Measurements from ENCODE around the gene ING5.
"Not testable (repeated sequence)": the region's sequence is repeated elsewhere in the genome, so short reads cannot be mapped to it uniquely, and the experiment has no call there.

ING5 gene

GRCh38 chr2:241736111-241736510, 34.3 kb downstream of the ING5 start:
- no peak for DNase-seq (ENCODE audit: low read depth in 3 of 3, low spot score in 1 of 3)

GRCh38 chr2:241738040-241738686, 36.3 kb downstream of the ING5 start:
- no peak for DNase-seq (ENCODE audit: low read depth in 3 of 3, low spot score in 1 of 3)

DNA sequence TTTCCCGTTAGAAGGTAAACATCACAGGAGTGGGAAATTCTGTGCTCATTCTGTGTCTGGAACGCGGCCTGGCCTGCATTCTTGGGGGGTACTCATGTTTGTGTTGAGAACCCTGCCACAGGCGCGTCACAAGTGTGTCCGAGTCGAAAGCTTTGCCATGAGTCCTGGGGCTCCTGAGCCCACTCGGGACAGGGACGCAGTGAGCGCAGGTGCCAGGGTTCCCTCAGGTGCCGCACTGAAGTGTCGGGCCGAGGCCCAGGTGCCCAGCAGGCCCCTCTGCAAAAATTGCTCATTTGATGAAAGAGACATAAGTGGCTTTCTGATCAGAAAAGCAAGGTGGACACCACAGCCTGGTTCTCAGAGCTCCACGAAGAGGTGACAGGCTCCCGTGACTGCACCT, 37.3 kb downstream of the ING5 start:
- no peak for DNase-seq (ENCODE audit: low read depth in 3 of 3, low spot score in 1 of 3)

- peak in 1 of 3 donors; percentile 39 for DNase-seq (ENCODE audit: low read depth in 3 of 3, low spot score in 1 of 3)
Measured at GRCh38 chr2:241739651-241740050, 37.8 kb downstream of the ING5 start.

DNA sequence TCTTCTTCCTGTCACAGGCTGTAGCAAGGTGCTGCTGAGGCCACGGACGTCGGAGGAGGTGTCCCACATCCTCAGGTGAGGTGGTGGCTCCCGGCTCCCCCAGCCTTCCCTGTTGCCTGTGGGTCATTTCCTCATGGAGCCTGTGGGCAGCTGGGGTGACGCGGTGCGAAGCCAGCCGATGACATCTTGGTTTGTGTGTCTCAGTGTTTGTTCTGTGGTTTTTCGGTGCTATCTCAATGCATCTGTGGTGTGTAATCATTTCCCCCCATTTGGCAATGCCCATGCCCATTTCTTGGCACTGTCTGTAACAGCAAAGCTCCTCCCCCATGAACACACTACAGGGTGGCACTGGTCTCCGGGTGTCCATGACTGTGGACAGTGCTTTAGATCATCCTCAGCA, 39.2 kb downstream of the ING5 start:
- DNase-seq (ENCODE audit: low read depth in 3 of 3, low spot score in 1 of 3), result no peak

GRCh38 chr2:241742320-241742939, 40.6 kb downstream of the ING5 start:
- no peak for DNase-seq (ENCODE audit: low read depth in 3 of 3, low spot score in 1 of 3)

DNA sequence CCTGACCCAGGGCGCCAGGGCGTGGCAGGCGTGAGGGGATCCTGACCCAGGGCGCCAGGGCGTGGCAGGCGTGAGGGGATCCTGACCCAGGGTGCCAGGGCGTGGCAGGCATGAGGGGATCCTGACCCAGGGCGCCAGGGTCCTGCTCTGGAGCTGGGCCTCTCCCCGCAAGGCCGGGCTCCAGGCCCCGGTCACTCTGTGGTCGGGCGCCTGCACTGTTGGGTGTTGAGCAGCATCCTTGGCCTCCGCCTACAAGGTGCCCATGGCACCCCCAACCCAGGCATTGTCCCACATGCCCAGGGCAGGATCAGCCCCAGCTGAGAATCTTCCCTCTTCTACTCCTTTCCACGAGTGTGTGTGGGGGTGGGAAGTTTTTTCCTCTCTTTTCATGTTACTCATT, 41.2 kb downstream of the ING5 start:
- not testable (repeated sequence) for DNase-seq (ENCODE audit: low read depth in 3 of 3, low spot score in 1 of 3)

- DNase-seq (ENCODE audit: low read depth in 3 of 3, low spot score in 1 of 3), result no peak
Measured at GRCh38 chr2:241743620-241744019, 41.8 kb downstream of the ING5 start.

DNA sequence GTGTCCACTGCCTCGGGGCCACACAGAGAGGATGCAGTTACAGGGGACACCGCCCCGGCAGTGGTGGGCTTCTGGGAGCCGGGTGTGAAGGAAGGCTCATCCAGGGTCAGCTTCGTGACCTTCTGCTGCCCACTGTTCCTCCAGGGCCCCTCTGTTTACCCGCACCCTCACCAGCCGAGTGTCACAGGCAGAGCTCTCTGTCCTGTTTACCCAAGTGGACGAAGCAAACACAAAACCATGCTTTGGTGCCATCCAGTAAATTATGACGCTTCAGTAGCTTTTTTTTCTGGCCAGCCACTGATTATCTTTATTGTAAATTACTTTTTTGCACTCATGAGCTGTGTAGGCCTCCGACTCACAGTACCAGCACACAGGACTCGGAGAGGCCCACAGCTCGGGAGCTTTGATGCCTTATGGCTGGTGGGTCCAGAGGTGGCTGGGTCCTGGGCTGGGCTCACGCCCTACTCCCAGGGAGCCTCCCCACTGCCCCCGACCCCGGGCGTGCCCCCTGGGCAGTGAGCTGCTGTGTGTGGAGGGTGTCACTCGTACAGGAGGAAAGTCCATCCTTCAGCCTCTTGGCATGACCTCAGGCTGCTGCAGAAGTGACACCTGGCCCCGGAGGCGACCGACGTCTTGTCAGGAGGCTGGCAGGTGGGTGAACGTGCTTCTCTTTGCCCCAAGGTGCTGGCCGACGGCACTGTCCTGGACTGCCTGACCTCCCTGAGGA, 42.4 kb downstream of the ING5 start:
- DNase-seq (ENCODE audit: low read depth in 3 of 3, low spot score in 1 of 3), result no peak

- no peak for DNase-seq (ENCODE audit: low read depth in 3 of 3, low spot score in 1 of 3)
Measured at GRCh38 chr2:241745276-241745675, 43.4 kb downstream of the ING5 start.

GRCh38 chr2:241746084-241746483, 44.2 kb downstream of the ING5 start:
- DNase-seq (ENCODE audit: low read depth in 3 of 3, low spot score in 1 of 3), result no peak

- DNase-seq (ENCODE audit: low read depth in 3 of 3, low spot score in 1 of 3), result no peak
Measured at GRCh38 chr2:241748468-241749256, 46.8 kb downstream of the ING5 start.

GRCh38 chr2:241750076-241750840, 48.4 kb downstream of the ING5 start:
- DNase-seq (ENCODE audit: low read depth in 3 of 3, low spot score in 1 of 3), result no peak

- no peak for DNase-seq (ENCODE audit: low read depth in 3 of 3, low spot score in 1 of 3)
Measured at GRCh38 chr2:241751152-241751551, 49.3 kb downstream of the ING5 start.

DNA sequence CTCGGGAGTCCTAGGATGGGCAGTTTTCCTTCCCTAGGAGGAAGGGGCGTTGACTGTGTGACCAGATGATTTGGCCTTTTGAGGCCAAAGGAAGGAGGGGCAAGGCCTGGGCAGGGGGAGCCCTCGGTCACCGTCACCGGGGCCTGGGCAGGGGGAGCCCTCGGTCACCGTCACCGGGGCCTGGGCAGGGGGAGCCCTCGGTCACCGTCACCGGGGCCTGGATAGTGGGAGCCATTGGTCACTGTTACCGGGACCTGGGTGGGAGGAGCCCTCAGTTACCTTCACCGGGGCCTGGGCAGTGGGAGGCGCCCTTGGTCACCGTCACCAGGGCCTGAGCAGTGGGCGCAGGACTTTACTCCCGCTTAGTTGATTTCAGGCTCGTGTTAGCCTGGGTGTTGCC, 49.9 kb downstream of the ING5 start:
- no peak for DNase-seq (ENCODE audit: low read depth in 3 of 3, low spot score in 1 of 3)

DNA sequence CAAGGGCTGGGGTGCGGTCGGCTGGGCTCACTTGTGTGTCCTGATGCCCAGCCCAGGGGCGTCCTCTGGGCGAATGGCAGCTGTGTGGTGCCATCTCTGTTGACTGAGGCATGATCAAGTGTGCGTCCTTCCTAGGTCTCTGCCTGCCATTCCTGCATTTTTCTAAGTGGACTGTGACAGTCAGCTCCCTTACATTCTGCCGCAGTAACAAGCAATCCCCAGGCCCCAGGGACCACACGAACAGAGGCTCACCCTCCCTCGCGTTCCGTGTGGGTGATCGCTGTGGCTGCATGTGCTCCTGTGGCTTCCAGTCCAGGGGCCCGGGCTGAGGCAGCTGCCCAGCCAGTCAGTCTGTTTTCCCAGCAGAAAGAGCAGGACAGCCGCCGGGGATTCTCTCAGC, 50.4 kb downstream of the ING5 start:
- DNase-seq (ENCODE audit: low read depth in 3 of 3, low spot score in 1 of 3), result no peak

DNA sequence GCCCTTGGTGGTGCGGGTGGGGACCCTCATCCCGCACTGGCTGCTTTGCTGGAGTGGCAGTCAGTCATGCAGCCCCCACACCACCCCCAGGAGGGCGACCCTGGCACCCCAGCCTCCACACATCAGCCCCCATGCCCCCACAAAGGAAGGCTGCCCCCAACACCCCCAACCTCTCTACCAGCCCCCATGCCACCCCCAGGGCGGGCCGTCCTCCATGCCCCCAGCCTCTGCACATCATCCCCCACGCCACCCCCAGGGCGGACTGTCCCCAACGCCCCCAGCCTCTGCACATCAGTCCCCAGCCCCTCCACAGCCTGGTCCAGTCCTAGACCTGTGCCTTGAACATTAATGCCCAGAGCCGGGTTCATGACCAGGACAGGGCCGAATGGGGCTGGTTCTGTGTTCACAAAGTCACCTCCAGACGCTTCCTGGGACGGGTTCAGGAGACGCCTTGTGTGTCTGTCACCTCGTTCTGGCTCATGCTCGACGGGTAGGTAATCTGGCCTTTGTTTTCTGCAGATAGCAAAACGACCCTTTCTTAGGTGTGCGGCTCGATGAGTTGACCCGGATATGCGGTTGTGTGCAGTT, 50.9 kb downstream of the ING5 start:
- no peak for DNase-seq (ENCODE audit: low read depth in 3 of 3, low spot score in 1 of 3)

- no peak for DNase-seq (ENCODE audit: low read depth in 3 of 3, low spot score in 1 of 3)
Measured at GRCh38 chr2:241753493-241753892, 51.7 kb downstream of the ING5 start.

DNA sequence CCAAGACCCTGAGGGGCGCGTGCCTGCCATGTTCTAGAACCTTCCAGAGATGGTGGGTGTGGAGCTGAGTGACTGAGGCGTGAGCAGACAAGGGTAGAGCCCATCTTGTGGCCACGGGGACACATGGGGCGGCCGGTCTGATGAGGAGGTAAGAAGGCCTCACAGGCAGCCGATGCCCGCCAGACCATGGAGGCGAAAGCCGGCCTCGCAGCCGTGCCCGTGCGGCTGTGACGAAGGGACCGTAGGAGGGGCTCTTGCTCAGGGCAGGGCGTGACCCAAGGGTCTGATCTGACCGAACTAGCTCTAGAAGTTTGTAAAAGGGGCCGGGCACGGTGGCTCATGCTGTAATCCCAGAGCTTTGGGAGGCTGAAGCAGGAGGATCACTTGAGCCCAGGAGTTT, 52.2 kb downstream of the ING5 start:
- DNase-seq (ENCODE audit: low read depth in 3 of 3, low spot score in 1 of 3), result no peak

DNA sequence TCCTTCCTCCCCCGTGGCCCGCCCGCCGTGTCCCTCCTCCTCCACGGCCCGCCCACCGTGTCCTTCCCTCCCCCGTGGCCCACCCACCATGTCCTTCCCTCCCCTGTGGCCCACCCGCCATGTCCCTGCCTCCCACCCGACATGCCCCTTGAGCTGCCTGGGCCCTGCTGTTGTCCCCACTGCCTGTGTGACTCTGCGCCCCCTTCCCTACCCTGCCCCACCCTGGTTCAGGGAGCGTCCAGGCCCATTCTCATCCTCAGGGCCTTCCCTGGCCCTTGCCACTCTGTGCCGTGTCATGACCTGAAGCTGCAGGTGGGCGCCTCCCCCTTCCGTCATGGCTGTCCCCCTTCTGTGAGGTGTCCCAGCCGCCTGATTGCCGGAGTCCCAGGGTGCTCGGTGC, 53.3 kb downstream of the ING5 start:
- DNase-seq (ENCODE audit: low read depth in 3 of 3, low spot score in 1 of 3), result no peak

GRCh38 chr2:241755777-241756176, 53.9 kb downstream of the ING5 start:
- no peak for DNase-seq (ENCODE audit: low read depth in 3 of 3, low spot score in 1 of 3)

Measured in stimulated activated CD4-positive, alpha-beta T cell treated with anti-CD3 and anti-CD28 coated beads, TNF-alpha, amount 100 ng/mL, for 1 hour (primary cell).